Measurements from ENCODE around the gene TSPEAR. TPM values are rescaled to one million over a fixed set of nuclear protein-coding genes. Genes with fewer than 3 reads are reported as not detected.

Gene TSPEAR
- total RNA-seq, 1 donor from 2014 or later: not detected

- DNase-seq (ENCODE audit: low read depth): no peak
- no peak for TF ChIP-seq CTCF (conservative IDR thresholded peaks at IDR 0.05; ENCODE audit: low read depth, low read length)
- H3K4me3 ChIP-seq (ENCODE audit: low read depth, low read length): no peak overlapping the region
These were observed 247.0 kb downstream of the TSPEAR start for GRCh38 chr21:44464351-44464750.

GRCh38 chr21:44463724-44464123 is 247.6 kb downstream of the TSPEAR start:
- no peak for DNase-seq (ENCODE audit: low read depth)
- TF ChIP-seq CTCF (conservative IDR thresholded peaks at IDR 0.05; ENCODE audit: low read depth, low read length): no peak
- no peak overlapping the region for H3K4me3 ChIP-seq (ENCODE audit: low read depth, low read length)

GRCh38 chr21:44462834-44463200 is 248.6 kb downstream of the TSPEAR start:
- H3K4me3 ChIP-seq (ENCODE audit: low read depth, low read length): no peak overlapping the region
- no peak for DNase-seq (ENCODE audit: low read depth)
- no peak for TF ChIP-seq CTCF (conservative IDR thresholded peaks at IDR 0.05; ENCODE audit: low read depth, low read length)

- DNase-seq (ENCODE audit: low read depth): no peak
- no peak for TF ChIP-seq CTCF (conservative IDR thresholded peaks at IDR 0.05; ENCODE audit: low read depth, low read length)
- no peak overlapping the region for H3K4me3 ChIP-seq (ENCODE audit: low read depth, low read length)
These were observed 249.1 kb downstream of the TSPEAR start for GRCh38 chr21:44462086-44462833.

- no peak for TF ChIP-seq CTCF (conservative IDR thresholded peaks at IDR 0.05; ENCODE audit: low read depth, low read length)
- no peak for DNase-seq (ENCODE audit: low read depth)
- no peak overlapping the region for H3K4me3 ChIP-seq (ENCODE audit: low read depth, low read length)
These were observed 249.8 kb downstream of the TSPEAR start for GRCh38 chr21:44461464-44462001.

- DNase-seq (ENCODE audit: low read depth): no peak
- H3K4me3 ChIP-seq (ENCODE audit: low read depth, low read length): no peak overlapping the region
- no peak for TF ChIP-seq CTCF (conservative IDR thresholded peaks at IDR 0.05; ENCODE audit: low read depth, low read length)
These were observed 250.4 kb downstream of the TSPEAR start for GRCh38 chr21:44461005-44461404.

GRCh38 chr21:44460441-44460755 is 251.0 kb downstream of the TSPEAR start:
- H3K4me3 ChIP-seq (ENCODE audit: low read depth, low read length): no peak overlapping the region
- no peak for DNase-seq (ENCODE audit: low read depth)
- TF ChIP-seq CTCF (conservative IDR thresholded peaks at IDR 0.05; ENCODE audit: low read depth, low read length): no peak

Data from epithelial cell of proximal tubule (primary cell).